ENCODE results near the gene PPP6C. TPM values are rescaled to one million over a fixed set of nuclear protein-coding genes. Genes with fewer than 3 reads are reported as not detected.
A peak's percentile ranks its signal among the peaks of the same experiment; 100 is the strongest.

PPP6C gene
- total and polyA plus RNA-seq, 2 experiments from 2014 or later, result 31.9 to 46.4 TPM

DNA sequence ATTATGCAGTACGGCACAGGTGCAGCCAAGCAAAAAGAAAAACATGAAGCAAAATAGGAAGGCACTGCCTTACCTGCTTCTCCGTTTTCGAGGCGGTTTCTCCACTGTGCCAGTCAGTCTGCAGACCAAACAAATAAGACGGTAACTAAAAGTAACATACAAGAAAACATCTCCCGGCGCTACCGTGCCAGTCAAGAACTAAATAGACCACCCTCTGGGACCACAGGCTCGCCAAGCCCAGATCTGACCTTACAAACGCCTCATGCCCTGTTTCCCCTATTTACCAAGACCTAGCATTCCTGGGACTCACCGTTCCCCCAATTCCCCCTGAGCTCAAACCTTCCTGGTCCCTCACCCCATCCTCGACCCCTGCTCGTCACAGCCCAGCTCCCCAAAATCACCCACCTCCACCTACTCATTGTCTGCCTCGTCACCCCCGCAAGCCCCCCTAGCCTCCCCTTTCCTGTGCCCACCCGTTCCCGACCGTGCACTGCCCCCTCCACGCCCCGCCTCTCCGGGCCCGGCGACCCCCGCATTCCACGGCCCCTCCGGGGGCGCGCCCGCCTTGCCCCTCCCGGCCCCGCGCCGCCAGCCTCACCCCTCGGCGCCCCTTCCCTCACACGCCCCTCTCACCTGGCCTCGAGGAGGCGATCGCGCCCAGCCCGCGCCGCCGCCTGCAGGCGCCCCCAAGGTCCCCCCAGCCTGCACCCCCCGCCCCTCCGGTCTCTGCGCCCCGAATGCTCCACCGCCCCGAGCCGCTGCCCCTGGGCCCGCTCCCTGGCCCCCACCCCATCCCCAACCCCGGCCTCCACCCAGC lies 46.8 kb downstream of the PPP6C start:
- Mint-ChIP-seq H3K27me3 (ENCODE audit: insufficient read depth, low read depth, poor library complexity) (peaks cover 13% of the 10 kb centered on the region), H3K36me3 (ENCODE audit: low read depth) (peaks cover 18% of the 10 kb centered on the region), H3K27ac (peak overlapping the region; percentile 96), H3K4me3 (peak overlapping the region; percentile 96), H3K4me1 (peaks cover 11% of the 10 kb centered on the region), H3K9me3 (no peaks in the 10 kb centered on the region)
- ATAC-seq (peak; percentile 69), DNase-seq (ENCODE audit: low spot score) (peak; percentile 77)
- Histone ChIP-seq H3K9me2 (ENCODE audit: insufficient read depth) (no peaks in the 10 kb centered on the region), H3K27me3 (ENCODE audit: insufficient read depth) (no peaks in the 10 kb centered on the region), H3K4me3 (peak overlapping the region; percentile 81), H3K36me3 (ENCODE audit: insufficient read depth) (no peaks in the 10 kb centered on the region), H3K4me1 (ENCODE audit: insufficient read depth) (peaks cover 12% of the 10 kb centered on the region; the same call in 1 of the 2 replicates), H4K20me1 (replicated peaks; ENCODE audit: insufficient read depth) (no peaks in the 10 kb centered on the region; the same call in 1 of the 2 replicates), H3K79me2 (replicated peaks; ENCODE audit: insufficient read depth) (peaks cover 46% of the 10 kb centered on the region), H3K4me2 (peak overlapping the region; percentile 89), H2AFZ (peak overlapping the region; percentile 73), H3K27ac (ENCODE audit: low read depth) (peak overlapping the region; percentile 70), H3F3A (replicated peaks; ENCODE audit: low read depth) (no peaks in the 10 kb centered on the region)
- peak in 1 of 2 experiments; percentile 31; a peak in 1 of 4 replicates for TF ChIP-seq CTCF (conservative IDR thresholded peaks at IDR 0.05; ENCODE audit: low read depth in 2 of 2)
- no peak for TF ChIP-seq ZNF114 (CRISPR knock-in tag; IDR thresholded peaks at IDR 0.05)

- H3K36me3 Mint-ChIP-seq (ENCODE audit: low read depth), result peaks cover 23% of the 10 kb centered on the region
- peak overlapping the region; percentile 81 for H3K4me3 ChIP-seq
- no peak overlapping the region for H3K27ac Mint-ChIP-seq
Observed at GRCh38 chr9:125141751-125142150, 47.9 kb downstream of the PPP6C start.

More at GRCh38 chr9:125141751-125142150, 47.9 kb downstream of the PPP6C start:
- Histone ChIP-seq H3K27ac (ENCODE audit: low read depth) (peak overlapping the region; percentile 70; the same call in 1 of the 2 replicates), H3K4me1 (ENCODE audit: insufficient read depth) (peaks cover 12% of the 10 kb centered on the region; the same call in 1 of the 2 replicates), H4K20me1 (replicated peaks; ENCODE audit: insufficient read depth) (no peaks in the 10 kb centered on the region; the same call in 1 of the 2 replicates), H3K4me2 (peak overlapping the region; percentile 89), H2AFZ (no peak overlapping the region), H3K27me3 (ENCODE audit: insufficient read depth) (no peaks in the 10 kb centered on the region), H3F3A (replicated peaks; ENCODE audit: low read depth) (no peaks in the 10 kb centered on the region), H3K79me2 (replicated peaks; ENCODE audit: insufficient read depth) (peaks cover 56% of the 10 kb centered on the region), H3K9me2 (ENCODE audit: insufficient read depth) (no peaks in the 10 kb centered on the region), H3K36me3 (ENCODE audit: insufficient read depth) (no peaks in the 10 kb centered on the region)
- DNase-seq (ENCODE audit: low spot score) (no peak), ATAC-seq (no peak)
- peaks cover 11% of the 10 kb centered on the region for H3K4me1 Mint-ChIP-seq
- no peaks in the 10 kb centered on the region for H3K9me3 Mint-ChIP-seq
- H3K27me3 Mint-ChIP-seq (ENCODE audit: insufficient read depth, low read depth, poor library complexity), result peaks cover 13% of the 10 kb centered on the region
- TF ChIP-seq ETS1 (IDR thresholded peaks at IDR 0.05) (no peak), ZNF331 (CRISPR knock-in tag; IDR thresholded peaks at IDR 0.05; ENCODE audit: low read depth) (no peak)
- peak overlapping the region; percentile 96 for H3K4me3 Mint-ChIP-seq
